Measurements from ENCODE around the gene ACER2.

DNA sequence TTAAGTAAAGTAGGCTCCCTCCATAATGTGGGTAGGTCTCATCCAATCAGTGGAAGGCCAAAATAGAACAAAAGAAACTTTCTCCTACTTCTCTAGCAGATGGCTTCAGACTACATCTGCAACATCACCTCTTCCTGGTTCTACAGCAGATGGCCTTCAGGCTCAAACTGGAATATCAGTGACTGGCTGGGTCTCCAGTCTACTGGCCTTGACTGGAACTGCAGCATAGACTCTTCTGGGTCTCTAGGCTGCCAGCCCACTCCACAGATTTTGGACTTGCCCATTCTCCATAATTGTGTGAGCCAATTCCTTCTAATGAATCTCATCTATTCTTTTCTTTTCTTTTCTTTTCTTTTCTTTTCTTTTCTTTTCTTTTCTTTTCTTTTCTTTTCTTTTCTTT is 64.8 kb downstream of the ACER2 start:
- TF ChIP-seq, protein P1, sequence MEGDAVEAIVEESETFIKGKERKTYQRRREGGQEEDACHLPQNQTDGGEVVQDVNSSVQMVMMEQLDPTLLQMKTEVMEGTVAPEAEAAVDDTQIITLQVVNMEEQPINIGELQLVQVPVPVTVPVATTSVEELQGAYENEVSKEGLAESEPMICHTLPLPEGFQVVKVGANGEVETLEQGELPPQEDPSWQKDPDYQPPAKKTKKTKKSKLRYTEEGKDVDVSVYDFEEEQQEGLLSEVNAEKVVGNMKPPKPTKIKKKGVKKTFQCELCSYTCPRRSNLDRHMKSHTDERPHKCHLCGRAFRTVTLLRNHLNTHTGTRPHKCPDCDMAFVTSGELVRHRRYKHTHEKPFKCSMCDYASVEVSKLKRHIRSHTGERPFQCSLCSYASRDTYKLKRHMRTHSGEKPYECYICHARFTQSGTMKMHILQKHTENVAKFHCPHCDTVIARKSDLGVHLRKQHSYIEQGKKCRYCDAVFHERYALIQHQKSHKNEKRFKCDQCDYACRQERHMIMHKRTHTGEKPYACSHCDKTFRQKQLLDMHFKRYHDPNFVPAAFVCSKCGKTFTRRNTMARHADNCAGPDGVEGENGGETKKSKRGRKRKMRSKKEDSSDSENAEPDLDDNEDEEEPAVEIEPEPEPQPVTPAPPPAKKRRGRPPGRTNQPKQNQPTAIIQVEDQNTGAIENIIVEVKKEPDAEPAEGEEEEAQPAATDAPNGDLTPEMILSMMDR (conservative IDR thresholded peaks at IDR 0.05 in 1 of 2, IDR thresholded peaks at IDR 0.05 in 1 of 2; ENCODE audit: low read depth in 1 of 2, low read length in 2 of 2): no peak
- TF ChIP-seq EZH2 (IDR thresholded peaks at IDR 0.05; ENCODE audit: low read length, missing control alignments): no peak

Data from fibroblast of lung (primary cell).